Measurements from ENCODE around the gene TNIP2. TPM values are rescaled to one million over a fixed set of nuclear protein-coding genes. Genes with fewer than 3 reads are reported as not detected.

Gene TNIP2
- total RNA-seq, 1 experiment from 2014 or later = 41.0 TPM

- RAD21 ChIA-PET (ENCODE audit: low non-redundant PET in 1 of 2, low total read pairs in 2 of 2, uncharacterized antibody in 2 of 2, unreplicated experiment in 2 of 2) = no interaction called here
- H3K27me3 ChIP-seq (ENCODE audit: insufficient read depth, low read length) = no peaks in the 10 kb centered on the region
- POLR2A ChIA-PET = no interaction called here
- no peak overlapping the region for H3K4me3 ChIP-seq (replicated peaks in 1 of 2; ENCODE audit: low read depth in 1 of 2, low read length in 2 of 2)
- no peaks in the 10 kb centered on the region for H3K79me2 ChIP-seq (ENCODE audit: insufficient read depth, low read length)
- no peaks in the 10 kb centered on the region for H3K9me2 ChIP-seq (ENCODE audit: insufficient read depth)
- TF ChIP-seq YY1 (IDR thresholded peaks at IDR 0.05; ENCODE audit: extremely low read depth, insufficient replicate concordance, low read depth, low read length) (no peak), JUND (IDR thresholded peaks at IDR 0.05) (no peak), EZH2phosphoT487 (IDR thresholded peaks at IDR 0.05; ENCODE audit: borderline replicate concordance) (no peak), SRF (IDR thresholded peaks at IDR 0.05; ENCODE audit: low read depth) (no peak), CEBPB (IDR thresholded peaks at IDR 0.05; ENCODE audit: low read depth) (no peak), SP1 (IDR thresholded peaks at IDR 0.05; ENCODE audit: low read depth) (no peak), CTCF (IDR thresholded peaks at IDR 0.05 in 2 of 3, conservative IDR thresholded peaks at IDR 0.05 in 1 of 3; ENCODE audit: borderline replicate concordance in 1 of 3, insufficient read depth in 1 of 3, low read depth in 2 of 3, low read length in 2 of 3) (no peak)
- BruUV-seq (replicated peaks) = no TSS peak
- intact Hi-C loops (cut with micrococcal nuclease) = no loop called here
- DNase-seq (ENCODE audit: low read depth, low spot score) (no peak), ATAC-seq (no peak)
- H3K36me3 ChIP-seq (ENCODE audit: control insufficient read depth in 1 of 2, insufficient read depth in 2 of 2, low read length in 2 of 2) = no peaks in the 10 kb centered on the region
- H3K4me2 ChIP-seq (ENCODE audit: low read length) = no peak overlapping the region
- H4K20me1 ChIP-seq (ENCODE audit: insufficient read depth) = no peaks in the 10 kb centered on the region
- no peak overlapping the region for H2AFZ ChIP-seq (ENCODE audit: low read depth, low read length, poor library complexity, severe bottlenecking)
- CTCF ChIA-PET = no interaction called here
- H3K9me3 ChIP-seq (ENCODE audit: control insufficient read depth in 1 of 2, insufficient read depth in 1 of 2, low read depth in 1 of 2, low read length in 2 of 2) = no peaks in the 10 kb centered on the region
- H3K4me1 ChIP-seq (ENCODE audit: control insufficient read depth in 1 of 2, insufficient read depth in 2 of 2, low read length in 2 of 2) = no peaks in the 10 kb centered on the region
- H3K27ac ChIP-seq (ENCODE audit: low read depth, low read length) = no peak overlapping the region
- H3K9ac ChIP-seq (ENCODE audit: low read length) = no peak overlapping the region
Measured at GRCh38 chr4:2771264-2771663, 15.1 kb upstream of the TNIP2 start.

- ATAC-seq (no peak), DNase-seq (ENCODE audit: low read depth, low spot score) (no peak)
- CTCF ChIA-PET = no interaction called here
- Histone ChIP-seq H3K9me2 (ENCODE audit: insufficient read depth) (no peaks in the 10 kb centered on the region), H3K9ac (ENCODE audit: low read length) (no peak overlapping the region), H4K20me1 (ENCODE audit: insufficient read depth) (no peaks in the 10 kb centered on the region), H2AFZ (ENCODE audit: low read depth, low read length, poor library complexity, severe bottlenecking) (no peak overlapping the region), H3K27me3 (ENCODE audit: insufficient read depth, low read length) (no peaks in the 10 kb centered on the region), H3K9me3 (ENCODE audit: control insufficient read depth in 1 of 2, insufficient read depth in 1 of 2, low read depth in 1 of 2, low read length in 2 of 2) (no peaks in the 10 kb centered on the region), H3K4me2 (ENCODE audit: low read length) (no peak overlapping the region), H3K36me3 (ENCODE audit: control insufficient read depth in 1 of 2, insufficient read depth in 2 of 2, low read length in 2 of 2) (no peaks in the 10 kb centered on the region), H3K79me2 (ENCODE audit: insufficient read depth, low read length) (no peaks in the 10 kb centered on the region), H3K27ac (ENCODE audit: low read depth, low read length) (no peak overlapping the region), H3K4me3 (replicated peaks in 1 of 2; ENCODE audit: low read depth in 1 of 2, low read length in 2 of 2) (no peak overlapping the region), H3K4me1 (ENCODE audit: control insufficient read depth in 1 of 2, insufficient read depth in 2 of 2, low read length in 2 of 2) (peaks cover 2 to 7% of the 10 kb centered on the region in 2 experiments; a peak in 2 of 4 replicates)
- RAD21 ChIA-PET (ENCODE audit: low non-redundant PET in 1 of 2, low total read pairs in 2 of 2, uncharacterized antibody in 2 of 2, unreplicated experiment in 2 of 2) = no interaction called here
- TF ChIP-seq EGR1 (IDR thresholded peaks at IDR 0.05; ENCODE audit: low read depth) (no peak), SIN3A (IDR thresholded peaks at IDR 0.05; ENCODE audit: low read depth) (no peak), REST (IDR thresholded peaks at IDR 0.05; ENCODE audit: low read depth) (no peak), POLR2A (IDR thresholded peaks at IDR 0.05; ENCODE audit: borderline replicate concordance, extremely low read depth, insufficient read depth, insufficient read length) (no peak), CBX3 (IDR thresholded peaks at IDR 0.05; ENCODE audit: low read depth) (no peak), EZH2 (IDR thresholded peaks at IDR 0.05) (no peak), EZH2phosphoT487 (IDR thresholded peaks at IDR 0.05; ENCODE audit: borderline replicate concordance) (no peak), ZNF274 (IDR thresholded peaks at IDR 0.05; ENCODE audit: low read depth, low read length) (no peak), JUND (IDR thresholded peaks at IDR 0.05) (no peak), TCF7L2 (IDR thresholded peaks at IDR 0.05; ENCODE audit: borderline replicate concordance, extremely low read depth, insufficient read depth, insufficient read length) (no peak), CEBPB (IDR thresholded peaks at IDR 0.05; ENCODE audit: low read depth) (no peak)
- intact Hi-C loops (cut with micrococcal nuclease) = no loop called here
- no TSS peak for BruUV-seq (replicated peaks)
- POLR2A ChIA-PET = no interaction called here
Measured at GRCh38 chr4:2768921-2769336, 12.8 kb upstream of the TNIP2 start.

All from HCT116 (cell line).